ENCODE data around the gene SAP30L. TPM values are rescaled to one million over a fixed set of nuclear protein-coding genes. Genes with fewer than 3 reads are reported as not detected.

Gene SAP30L
- total RNA-seq, 4 donors from 2014 or later, result 16.1 to 66.6 (median 36.2) TPM

DNA sequence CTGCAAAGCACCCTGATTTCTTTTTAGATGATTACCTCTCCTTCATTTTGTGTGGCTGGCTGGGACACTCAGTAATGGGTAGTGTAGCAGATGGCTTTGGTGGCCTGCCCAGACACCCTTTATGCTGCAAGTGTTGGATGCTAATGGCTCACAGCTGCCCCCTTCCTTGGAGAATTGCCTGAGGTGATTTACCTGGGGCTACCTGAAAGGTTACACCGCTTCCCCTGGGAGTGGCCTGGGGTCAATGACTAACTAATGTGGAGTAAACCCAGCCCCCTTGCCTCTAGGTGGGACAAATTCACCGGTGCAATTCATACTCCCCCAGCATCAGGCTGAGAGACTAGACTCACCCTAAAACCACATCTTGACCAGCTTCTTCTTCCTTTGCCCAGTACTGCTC, 55.8 kb downstream of the SAP30L start:
- Histone ChIP-seq H3K27me3 (peaks cover 11% of the 10 kb centered on the region), H3K4me1 (no peaks in the 10 kb centered on the region), H3K36me3 (no peaks in the 10 kb centered on the region), H3K9me3 (no peaks in the 10 kb centered on the region), H3K27ac (no peak overlapping the region), H3K4me3 (no peak overlapping the region)
- DNase-seq (ENCODE audit: low spot score in 2 of 2), result no peak
- TF ChIP-seq POLR2AphosphoS5 (IDR thresholded peaks at IDR 0.05) (no peak), CTCF (IDR thresholded peaks at IDR 0.05) (no peak), EP300 (IDR thresholded peaks at IDR 0.05) (no peak), POLR2A (IDR thresholded peaks at IDR 0.05) (no peak)
- WGBS, result 76% methylated on average over 2 of the region's 2 CpGs

DNA sequence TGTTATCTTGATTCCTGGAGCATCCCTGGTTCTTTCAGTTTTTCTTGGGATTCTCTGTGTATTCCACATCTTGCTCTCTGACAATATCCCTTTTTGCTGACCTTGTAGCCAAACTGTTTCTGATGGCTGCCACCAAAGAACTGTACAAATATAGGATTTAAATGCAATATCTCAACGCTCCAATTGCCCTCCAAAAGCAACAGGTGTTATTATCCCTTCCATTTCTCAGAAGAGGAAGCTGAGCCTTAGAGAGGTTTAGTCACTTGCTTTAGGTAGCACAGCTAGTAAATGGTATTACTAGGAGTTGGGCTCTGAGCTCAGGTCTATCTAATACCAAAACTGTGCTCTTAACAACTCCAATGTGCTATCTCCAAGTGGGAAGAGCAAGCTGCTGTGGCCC, 56.4 kb downstream of the SAP30L start:
- H3K27me3 ChIP-seq, result peaks cover 7% of the 10 kb centered on the region
- 100% methylated on average over 1 of the region's 1 CpG for WGBS

DNA sequence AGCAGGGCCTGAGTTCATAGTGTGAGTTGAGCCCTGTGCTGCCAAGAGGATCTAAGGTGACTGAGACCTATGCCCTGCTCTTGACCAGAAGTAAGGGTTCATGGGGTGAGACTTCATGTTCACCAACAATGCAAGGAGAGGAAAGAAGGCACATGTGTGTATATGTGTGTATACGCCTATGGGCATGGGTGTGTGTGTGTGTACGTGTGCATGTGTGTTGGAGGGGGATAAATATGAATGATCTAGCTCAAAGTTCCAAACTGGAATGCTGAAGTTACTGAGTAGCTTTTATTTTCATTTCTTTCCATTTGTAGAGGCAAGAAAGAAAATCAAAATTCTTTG, 57.9 kb downstream of the SAP30L start:
- Histone ChIP-seq H3K4me3 (no peak overlapping the region), H3K9me3 (no peaks in the 10 kb centered on the region), H3K36me3 (no peaks in the 10 kb centered on the region), H3K27me3 (peaks cover 2% of the 10 kb centered on the region), H3K4me1 (no peaks in the 10 kb centered on the region), H3K27ac (no peak overlapping the region)
- no peak for DNase-seq (ENCODE audit: low spot score in 2 of 2)
- TF ChIP-seq POLR2AphosphoS5 (IDR thresholded peaks at IDR 0.05), result no peak
- no peak for TF ChIP-seq EP300 (IDR thresholded peaks at IDR 0.05)
- no peak for TF ChIP-seq POLR2A (IDR thresholded peaks at IDR 0.05)
- no peak for TF ChIP-seq CTCF (IDR thresholded peaks at IDR 0.05)
- WGBS, result 89% methylated on average over 2 of the region's 2 CpGs

More for the DNA sequence above, 56.4 kb downstream of the SAP30L start:
- DNase-seq (ENCODE audit: low spot score in 2 of 2), result no peak
- no peak overlapping the region for H3K4me3 ChIP-seq
- H3K9me3 ChIP-seq, result no peaks in the 10 kb centered on the region
- H3K27ac ChIP-seq, result no peak overlapping the region
- TF ChIP-seq EP300 (IDR thresholded peaks at IDR 0.05) (no peak), POLR2AphosphoS5 (IDR thresholded peaks at IDR 0.05) (no peak), POLR2A (IDR thresholded peaks at IDR 0.05) (no peak), CTCF (IDR thresholded peaks at IDR 0.05) (no peak)
- H3K36me3 ChIP-seq, result no peaks in the 10 kb centered on the region
- no peaks in the 10 kb centered on the region for H3K4me1 ChIP-seq

DNA sequence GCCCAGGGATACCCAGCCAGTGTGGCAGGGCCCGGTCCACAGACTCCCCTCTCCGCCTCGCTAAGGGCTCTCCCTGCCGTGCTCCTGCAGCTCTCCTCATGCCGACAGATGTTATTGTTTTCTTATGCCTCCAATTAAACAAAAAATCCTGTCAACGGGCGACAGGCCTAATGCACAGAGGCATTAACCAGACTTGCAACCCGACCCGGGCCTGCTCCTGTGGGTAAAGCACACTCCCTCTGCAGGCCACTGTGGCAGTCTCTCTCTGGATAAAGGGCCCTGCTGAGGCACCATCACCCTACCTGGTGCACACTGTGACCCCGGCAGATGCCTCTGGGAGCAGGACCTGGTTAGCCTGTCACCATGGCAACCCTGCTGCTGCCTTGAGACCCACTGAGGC, 59.8 kb downstream of the SAP30L start:
- Histone ChIP-seq H3K9me3 (no peaks in the 10 kb centered on the region), H3K27ac (no peak overlapping the region), H3K4me3 (no peak overlapping the region), H3K4me1 (no peaks in the 10 kb centered on the region), H3K36me3 (no peaks in the 10 kb centered on the region), H3K27me3 (peaks cover 1% of the 10 kb centered on the region)
- DNase-seq (ENCODE audit: low spot score in 2 of 2), result no peak
- TF ChIP-seq POLR2AphosphoS5 (IDR thresholded peaks at IDR 0.05) (no peak), EP300 (IDR thresholded peaks at IDR 0.05) (no peak), POLR2A (IDR thresholded peaks at IDR 0.05) (no peak), CTCF (IDR thresholded peaks at IDR 0.05) (no peak)
- WGBS, result 79% methylated on average over 10 of the region's 10 CpGs

DNA sequence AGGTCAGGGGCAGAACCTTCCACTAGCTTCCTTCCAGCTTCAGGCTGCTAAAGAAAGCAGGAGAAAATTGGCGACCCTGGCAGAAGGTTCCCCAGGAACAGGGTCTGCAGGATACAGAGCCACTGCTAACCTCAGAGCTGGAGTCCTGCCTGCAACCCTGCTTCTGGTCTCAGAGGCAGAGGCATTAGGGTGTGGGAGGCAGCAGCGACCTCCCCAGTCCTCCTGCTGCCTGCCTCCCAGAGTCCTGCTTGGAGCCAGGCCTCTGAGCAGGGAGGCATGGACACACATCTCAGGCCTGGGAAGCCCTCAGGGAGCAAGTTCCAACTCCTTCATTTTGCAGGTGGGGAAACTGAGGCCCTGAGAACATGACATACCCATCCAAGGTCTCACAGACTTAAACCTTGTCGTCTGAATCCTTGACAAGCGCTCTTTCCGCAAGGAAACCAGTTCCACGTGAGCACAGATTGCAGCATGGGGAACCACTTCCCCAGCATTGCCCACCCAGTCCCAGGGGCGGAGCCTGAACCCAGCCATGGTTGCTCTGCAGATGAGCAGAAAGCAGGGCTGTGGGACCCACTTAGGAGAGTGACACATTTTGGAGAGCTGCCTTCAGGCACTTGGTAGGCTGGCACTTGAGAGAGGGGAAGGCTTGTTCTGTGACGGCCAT, 60.4 kb downstream of the SAP30L start:
- Histone ChIP-seq H3K4me3 (no peak overlapping the region), H3K4me1 (no peaks in the 10 kb centered on the region), H3K27ac (no peak overlapping the region), H3K9me3 (no peaks in the 10 kb centered on the region), H3K27me3 (peaks cover 8% of the 10 kb centered on the region), H3K36me3 (no peaks in the 10 kb centered on the region)
- DNase-seq (ENCODE audit: low spot score in 2 of 2), result no peak
- 95% methylated on average over 8 of the region's 8 CpGs for WGBS
- TF ChIP-seq CTCF (IDR thresholded peaks at IDR 0.05), result no peak
- TF ChIP-seq POLR2AphosphoS5 (IDR thresholded peaks at IDR 0.05), result no peak
- TF ChIP-seq POLR2A (IDR thresholded peaks at IDR 0.05), result no peak
- no peak for TF ChIP-seq EP300 (IDR thresholded peaks at IDR 0.05)
